ENCODE results near the gene LRRC4.

Gene LRRC4

DNA sequence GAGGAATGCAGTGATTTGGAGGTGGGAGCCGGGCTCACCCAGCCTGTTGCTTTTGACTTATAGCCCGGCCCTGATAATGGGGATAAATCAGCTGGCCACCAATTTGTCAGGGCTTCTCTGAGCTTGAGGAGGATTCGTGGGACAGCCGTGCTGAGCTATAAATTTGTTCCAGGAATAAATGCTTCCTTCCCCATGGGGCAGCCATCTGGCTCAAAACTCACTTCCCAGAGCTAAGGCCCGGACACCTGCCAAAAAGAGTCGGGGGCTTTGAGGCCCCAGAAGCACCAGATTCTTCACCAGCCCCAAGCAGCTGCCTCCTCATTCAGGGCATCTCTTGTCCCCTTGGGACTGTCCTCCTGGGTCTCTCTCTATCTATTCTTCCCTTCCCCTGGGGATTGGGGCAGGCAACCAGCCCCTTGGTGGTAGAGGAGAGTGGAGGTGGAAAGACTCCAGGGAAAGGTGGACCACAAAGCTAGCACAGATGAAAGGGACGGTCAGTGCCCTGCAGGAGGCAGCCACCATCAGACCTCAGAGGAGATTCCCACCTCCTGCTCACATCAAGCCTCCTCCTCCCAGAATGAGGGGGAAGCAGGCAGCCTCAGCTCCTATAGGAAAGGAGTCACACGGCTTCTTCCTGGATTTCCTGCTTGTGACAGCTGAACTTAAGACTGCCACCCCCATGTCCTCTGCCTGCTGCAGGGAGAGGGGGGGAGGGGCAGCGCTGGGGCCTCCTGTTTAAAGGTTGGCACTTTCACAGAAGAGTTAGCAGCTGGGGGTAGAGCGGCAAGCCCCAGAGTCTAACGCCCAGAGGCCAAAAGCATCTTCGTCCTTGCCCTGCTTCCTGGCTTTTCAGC, 44.2 kb upstream of the LRRC4 start:
- H3K36me3 ChIP-seq (ENCODE audit: control insufficient read depth in 4 of 4, insufficient read depth in 4 of 4, low read length in 3 of 4), result peaks cover 12 to 61% (median 27%) of the 10 kb centered on the region in 4 experiments
- ChIA-PET CTCF (interaction anchor here (0.8 to 2.0 kb wide), 2 partner anchors 8 to 60 kb away, joined by 3 to 8 read pairs; no protein-coding TSS in a partner anchor), POLR2A (no interaction called here)
- no peak overlapping the region for H3K27ac ChIP-seq (ENCODE audit: insufficient read depth in 1 of 2, low read depth in 1 of 2, low read length in 2 of 2, poor library complexity in 1 of 2, severe bottlenecking in 2 of 2)
- H3K9me3 ChIP-seq (ENCODE audit: control extremely low read depth in 1 of 5, control insufficient read depth in 4 of 5, insufficient read depth in 2 of 5, low read depth in 1 of 5, low read length in 4 of 5), result no peaks in the 10 kb centered on the region
- H3K4me1 ChIP-seq (ENCODE audit: control extremely low read depth in 1 of 4, control insufficient read depth in 4 of 4, insufficient read depth in 4 of 4, low read length in 3 of 4), result peaks cover 0 to 9% (median 4%) of the 10 kb centered on the region in 4 experiments
- 91% methylated on average over 10 of the region's 12 CpGs for WGBS (ENCODE audit: insufficient coverage)
- H3K4me3 ChIP-seq (ENCODE audit: control insufficient read depth in 1 of 7, extremely low read depth in 1 of 7, insufficient read depth in 4 of 7, low read depth in 2 of 7, low read length in 6 of 7), result no peak overlapping the region
- no peak for DNase-seq
- no peaks in the 10 kb centered on the region for H3K27me3 ChIP-seq (replicated peaks in 2 of 5; ENCODE audit: control insufficient read depth in 4 of 5, insufficient read depth in 5 of 5, low read length in 4 of 5)

DNA sequence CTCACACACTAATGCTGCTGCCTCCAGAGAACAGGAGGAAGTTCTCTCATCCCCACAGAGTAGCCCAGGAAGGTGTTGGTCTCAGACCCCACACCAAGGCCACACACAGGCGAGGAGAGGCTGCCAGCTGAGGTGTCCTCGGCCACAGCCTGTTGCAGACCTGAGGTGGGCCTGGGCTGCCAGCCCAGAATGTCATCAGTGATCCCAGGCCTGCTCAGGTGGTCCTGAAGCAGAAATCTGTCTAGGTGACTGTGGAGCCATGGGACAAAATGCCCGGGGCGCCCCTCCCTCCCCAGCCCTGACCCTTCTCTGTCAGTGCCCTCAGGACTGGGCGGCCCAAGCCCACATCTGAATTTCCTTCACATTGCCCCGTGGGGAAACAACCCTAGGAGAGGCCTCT, 43.5 kb upstream of the LRRC4 start:
- H3K9me3 ChIP-seq (ENCODE audit: control extremely low read depth in 1 of 5, control insufficient read depth in 4 of 5, insufficient read depth in 2 of 5, low read depth in 1 of 5, low read length in 4 of 5), result no peaks in the 10 kb centered on the region
- no peaks in the 10 kb centered on the region for H3K27me3 ChIP-seq (replicated peaks in 2 of 5; ENCODE audit: control insufficient read depth in 4 of 5, insufficient read depth in 5 of 5, low read length in 4 of 5)
- ChIA-PET POLR2A (interaction anchor here (1.0 kb wide), 1 partner anchor 10 kb away, joined by 3 read pairs; no protein-coding TSS in a partner anchor), CTCF (interaction anchor here (0.8 to 2.0 kb wide), 2 partner anchors 9 to 61 kb away, joined by 3 to 8 read pairs; no protein-coding TSS in a partner anchor)
- DNase-seq, result no peak
- no peak overlapping the region for H3K4me3 ChIP-seq (ENCODE audit: control insufficient read depth in 1 of 7, extremely low read depth in 1 of 7, insufficient read depth in 4 of 7, low read depth in 2 of 7, low read length in 6 of 7)
- no peak overlapping the region for H3K27ac ChIP-seq (ENCODE audit: insufficient read depth in 1 of 2, low read depth in 1 of 2, low read length in 2 of 2, poor library complexity in 1 of 2, severe bottlenecking in 2 of 2)
- H3K36me3 ChIP-seq (ENCODE audit: control insufficient read depth in 4 of 4, insufficient read depth in 4 of 4, low read length in 3 of 4), result peaks cover 12 to 54% (median 25%) of the 10 kb centered on the region in 4 experiments
- WGBS (ENCODE audit: insufficient coverage), result 79% methylated on average over 6 of the region's 6 CpGs
- H3K4me1 ChIP-seq (ENCODE audit: control extremely low read depth in 1 of 4, control insufficient read depth in 4 of 4, insufficient read depth in 4 of 4, low read length in 3 of 4), result peaks cover 0 to 9% (median 4%) of the 10 kb centered on the region in 4 experiments

DNA sequence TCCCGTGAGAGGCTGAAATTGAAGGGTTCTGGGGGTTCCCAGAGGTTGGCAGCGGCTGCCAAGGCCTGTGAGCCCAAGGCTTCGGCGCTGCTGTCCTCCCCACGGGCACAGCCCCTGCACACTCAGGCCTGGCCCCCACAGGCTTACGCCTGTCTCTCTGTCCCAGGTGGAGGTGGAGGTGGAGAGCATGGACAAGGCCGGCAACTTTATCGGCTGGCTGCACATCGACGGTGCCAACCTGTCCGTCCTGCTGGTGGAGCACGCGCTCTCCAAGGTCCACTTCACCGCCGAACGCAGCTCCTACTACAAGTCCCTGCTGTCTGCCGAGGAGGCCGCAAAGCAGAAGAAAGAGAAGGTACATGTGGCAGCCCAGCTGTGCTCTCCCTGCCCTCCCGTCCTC, 43.1 kb upstream of the LRRC4 start:
- H3K4me1 ChIP-seq (ENCODE audit: control extremely low read depth in 1 of 4, control insufficient read depth in 4 of 4, insufficient read depth in 4 of 4, low read length in 3 of 4), result peaks cover 0 to 9% (median 4%) of the 10 kb centered on the region in 4 experiments
- WGBS (ENCODE audit: insufficient coverage), result 96% methylated on average over 15 of the region's 19 CpGs
- DNase-seq, result no peak
- no peak overlapping the region for H3K27ac ChIP-seq (ENCODE audit: insufficient read depth in 1 of 2, low read depth in 1 of 2, low read length in 2 of 2, poor library complexity in 1 of 2, severe bottlenecking in 2 of 2)
- H3K4me3 ChIP-seq (ENCODE audit: control insufficient read depth in 1 of 7, extremely low read depth in 1 of 7, insufficient read depth in 4 of 7, low read depth in 2 of 7, low read length in 6 of 7), result no peak overlapping the region
- H3K36me3 ChIP-seq (ENCODE audit: control insufficient read depth in 4 of 4, insufficient read depth in 4 of 4, low read length in 3 of 4), result peaks cover 12 to 50% (median 24%) of the 10 kb centered on the region in 4 experiments
- ChIA-PET CTCF (interaction anchor here (1.0 to 2.0 kb wide), 2 partner anchors 9 to 62 kb away, joined by 3 to 8 read pairs; no protein-coding TSS in a partner anchor), POLR2A (interaction anchor here (1.0 kb wide), 1 partner anchor 10 kb away, joined by 3 read pairs; no protein-coding TSS in a partner anchor)
- no peaks in the 10 kb centered on the region for H3K27me3 ChIP-seq (replicated peaks in 2 of 5; ENCODE audit: control insufficient read depth in 4 of 5, insufficient read depth in 5 of 5, low read length in 4 of 5)
- no peaks in the 10 kb centered on the region for H3K9me3 ChIP-seq (ENCODE audit: control extremely low read depth in 1 of 5, control insufficient read depth in 4 of 5, insufficient read depth in 2 of 5, low read depth in 1 of 5, low read length in 4 of 5)

DNA sequence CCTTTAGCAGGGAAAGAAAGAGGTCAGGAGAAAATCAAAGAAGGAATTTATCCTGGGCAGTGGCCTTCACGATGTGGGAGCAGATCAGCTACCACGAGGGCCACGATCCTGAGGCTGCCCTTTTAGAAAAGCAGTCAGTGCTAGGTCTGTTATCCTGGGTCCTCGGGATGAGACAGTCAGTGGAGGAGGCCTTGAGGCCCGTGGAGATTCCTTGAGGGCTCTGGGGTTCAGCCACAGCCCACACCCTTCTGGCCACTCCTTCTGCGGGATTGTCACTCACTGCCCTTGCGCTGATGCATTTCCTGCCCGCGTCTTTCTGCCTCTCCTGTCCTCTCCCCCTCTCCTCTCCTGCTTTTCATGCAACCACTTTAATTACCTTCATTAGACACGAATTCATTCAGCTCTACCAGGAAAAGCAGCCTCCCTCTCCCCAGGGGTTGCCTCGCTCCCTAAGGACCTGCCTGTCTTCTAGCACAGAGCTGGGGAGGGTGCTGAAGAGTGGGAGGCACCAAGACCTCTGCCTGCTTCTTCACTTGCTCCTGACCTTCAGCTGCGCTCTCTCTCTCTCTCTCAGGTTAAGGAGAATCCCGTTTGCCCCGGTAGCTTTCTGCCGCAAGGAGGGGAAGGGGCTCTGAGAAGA, 42.6 kb upstream of the LRRC4 start:
- H3K4me1 ChIP-seq (ENCODE audit: control extremely low read depth in 1 of 4, control insufficient read depth in 4 of 4, insufficient read depth in 4 of 4, low read length in 3 of 4), result peaks cover 0 to 9% (median 4%) of the 10 kb centered on the region in 4 experiments
- H3K36me3 ChIP-seq (ENCODE audit: control insufficient read depth in 4 of 4, insufficient read depth in 4 of 4, low read length in 3 of 4), result peaks cover 12 to 46% (median 22%) of the 10 kb centered on the region in 4 experiments
- H3K27me3 ChIP-seq (replicated peaks in 2 of 5; ENCODE audit: control insufficient read depth in 4 of 5, insufficient read depth in 5 of 5, low read length in 4 of 5), result no peaks in the 10 kb centered on the region
- POLR2A ChIA-PET, result interaction anchor here (1.0 kb wide), 1 partner anchor 10 kb away, joined by 3 read pairs; no protein-coding TSS in a partner anchor
- no peaks in the 10 kb centered on the region for H3K9me3 ChIP-seq (ENCODE audit: control extremely low read depth in 1 of 5, control insufficient read depth in 4 of 5, insufficient read depth in 2 of 5, low read depth in 1 of 5, low read length in 4 of 5)
- no peak overlapping the region for H3K4me3 ChIP-seq (ENCODE audit: control insufficient read depth in 1 of 7, extremely low read depth in 1 of 7, insufficient read depth in 4 of 7, low read depth in 2 of 7, low read length in 6 of 7)
- no peak overlapping the region for H3K27ac ChIP-seq (ENCODE audit: insufficient read depth in 1 of 2, low read depth in 1 of 2, low read length in 2 of 2, poor library complexity in 1 of 2, severe bottlenecking in 2 of 2)
- CTCF ChIA-PET, result interaction anchor here (1.0 to 2.0 kb wide), 2 partner anchors 10 to 62 kb away, joined by 3 to 8 read pairs; no protein-coding TSS in a partner anchor
- 95% methylated on average over 9 of the region's 15 CpGs for WGBS (ENCODE audit: insufficient coverage)
- no peak for DNase-seq

DNA sequence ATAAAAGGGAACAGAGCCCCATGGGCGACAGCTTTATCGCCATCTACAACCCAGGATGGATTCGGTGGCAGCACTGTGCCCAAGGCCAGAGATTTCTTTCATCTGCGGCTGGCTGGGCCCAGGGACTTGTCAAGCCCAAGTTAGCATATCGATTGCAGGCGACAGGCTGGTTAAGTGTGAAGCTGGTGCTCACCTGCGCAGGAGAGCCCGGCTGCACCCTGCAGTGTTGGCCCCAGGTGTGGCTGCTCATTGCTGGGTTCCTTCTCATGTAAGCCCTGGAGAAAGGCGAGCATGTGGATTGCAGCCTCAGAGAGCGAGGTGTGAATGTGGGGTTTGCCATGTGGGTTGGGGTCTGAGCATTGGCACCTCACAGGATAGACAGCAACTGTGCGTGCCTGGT, 40.6 kb upstream of the LRRC4 start:
- ChIA-PET POLR2A (no interaction called here), CTCF (interaction anchor here (1.4 kb wide), 1 partner anchor 137 kb away, joined by 4 read pairs; no protein-coding TSS in a partner anchor)
- Histone ChIP-seq H3K27me3 (replicated peaks in 2 of 5; ENCODE audit: control insufficient read depth in 4 of 5, insufficient read depth in 5 of 5, low read length in 4 of 5) (no peaks in the 10 kb centered on the region), H3K9me3 (ENCODE audit: control extremely low read depth in 1 of 5, control insufficient read depth in 4 of 5, insufficient read depth in 2 of 5, low read depth in 1 of 5, low read length in 4 of 5) (no peaks in the 10 kb centered on the region), H3K27ac (ENCODE audit: insufficient read depth in 1 of 2, low read depth in 1 of 2, low read length in 2 of 2, poor library complexity in 1 of 2, severe bottlenecking in 2 of 2) (no peak overlapping the region), H3K4me1 (ENCODE audit: control extremely low read depth in 1 of 4, control insufficient read depth in 4 of 4, insufficient read depth in 4 of 4, low read length in 3 of 4) (peaks cover 0 to 21% (median 4%) of the 10 kb centered on the region in 4 experiments), H3K4me3 (ENCODE audit: control insufficient read depth in 1 of 7, extremely low read depth in 1 of 7, insufficient read depth in 4 of 7, low read depth in 2 of 7, low read length in 6 of 7) (no peak overlapping the region), H3K36me3 (ENCODE audit: control insufficient read depth in 4 of 4, insufficient read depth in 4 of 4, low read length in 3 of 4) (peaks cover 9 to 32% (median 12%) of the 10 kb centered on the region in 4 experiments)
- 88% methylated on average over 9 of the region's 11 CpGs for WGBS (ENCODE audit: insufficient coverage)
- no peak for DNase-seq

DNA sequence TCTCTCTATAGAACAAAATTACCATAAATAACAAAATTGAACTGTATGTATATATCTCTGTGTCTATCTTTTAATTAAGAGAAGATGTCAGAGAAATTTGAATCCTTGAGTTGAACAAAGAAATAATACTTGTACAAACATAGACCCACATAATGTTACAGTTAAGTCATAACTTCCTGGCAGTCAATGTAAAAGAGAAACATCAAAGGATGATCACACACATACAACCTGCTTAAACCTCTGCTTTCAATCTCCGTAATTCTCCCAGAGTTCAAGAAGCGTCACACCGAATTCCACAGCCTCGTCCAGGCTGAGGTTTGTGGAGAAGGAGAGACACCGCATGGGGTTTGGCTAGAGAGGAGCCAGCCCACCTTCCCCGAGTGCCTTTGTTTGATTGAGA, 40.1 kb upstream of the LRRC4 start:
- Histone ChIP-seq H3K4me3 (ENCODE audit: control insufficient read depth in 1 of 7, extremely low read depth in 1 of 7, insufficient read depth in 4 of 7, low read depth in 2 of 7, low read length in 6 of 7) (no peak overlapping the region), H3K27me3 (replicated peaks in 2 of 5; ENCODE audit: control insufficient read depth in 4 of 5, insufficient read depth in 5 of 5, low read length in 4 of 5) (no peaks in the 10 kb centered on the region), H3K4me1 (ENCODE audit: control extremely low read depth in 1 of 4, control insufficient read depth in 4 of 4, insufficient read depth in 4 of 4, low read length in 3 of 4) (peaks cover 0 to 17% (median under 1%) of the 10 kb centered on the region in 4 experiments), H3K9me3 (ENCODE audit: control extremely low read depth in 1 of 5, control insufficient read depth in 4 of 5, insufficient read depth in 2 of 5, low read depth in 1 of 5, low read length in 4 of 5) (no peaks in the 10 kb centered on the region), H3K27ac (ENCODE audit: insufficient read depth in 1 of 2, low read depth in 1 of 2, low read length in 2 of 2, poor library complexity in 1 of 2, severe bottlenecking in 2 of 2) (no peak overlapping the region), H3K36me3 (ENCODE audit: control insufficient read depth in 4 of 4, insufficient read depth in 4 of 4, low read length in 3 of 4) (peaks cover 9 to 29% (median 12%) of the 10 kb centered on the region in 4 experiments)
- POLR2A ChIA-PET, result no interaction called here
- WGBS (ENCODE audit: insufficient coverage), result 93% methylated on average over 2 of the region's 6 CpGs
- CTCF ChIA-PET, result interaction anchor here (1.4 kb wide), 1 partner anchor 138 kb away, joined by 4 read pairs; no protein-coding TSS in a partner anchor
- DNase-seq, result no peak

All from common myeloid progenitor, CD34-positive (primary cell).